HG02571 (cell line): Measurements from ENCODE around the gene EFHD2.
"Not testable (repeated sequence)": the region's sequence is repeated elsewhere in the genome, so short reads cannot be mapped to it uniquely, and the experiment has no call there.

ENCODE experiments used
- ATAC-seq: cut with Tn5 transposase; IDR thresholded peaks from one replicate; pipeline ENCODE4 v1.9.1; 2021; ENCODE audit warnings: mild to moderate bottlenecking, moderate library complexity; ENCODE audit not compliant: unreplicated experiment

Gene EFHD2

DNA sequence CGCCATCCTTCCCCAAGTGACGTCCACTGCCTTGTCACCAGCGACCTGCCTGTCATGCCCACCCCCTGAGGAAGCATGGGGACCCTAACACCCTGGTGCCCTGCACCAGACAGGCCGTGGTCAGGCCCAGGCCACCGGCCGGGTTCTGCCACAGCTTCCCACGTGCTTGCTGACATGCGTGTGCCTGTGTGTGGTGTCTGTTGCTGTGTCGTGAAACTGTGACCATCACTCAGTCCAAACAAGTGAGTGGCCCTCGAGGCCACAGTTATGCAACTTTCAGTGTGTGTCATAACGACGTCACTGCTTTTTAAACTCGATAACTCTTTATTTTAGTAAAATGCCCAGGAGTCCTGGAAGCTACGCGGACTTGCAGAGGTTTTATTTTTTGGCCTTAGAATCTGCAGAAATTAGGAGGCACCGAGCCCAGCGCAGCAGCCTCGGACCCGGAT lies 20.0 kb downstream of the EFHD2 start:
- no peak for ATAC-seq

GRCh38 chr1:15430787-15431570 lies 21.3 kb downstream of the EFHD2 start:
- no peak for ATAC-seq

DNA sequence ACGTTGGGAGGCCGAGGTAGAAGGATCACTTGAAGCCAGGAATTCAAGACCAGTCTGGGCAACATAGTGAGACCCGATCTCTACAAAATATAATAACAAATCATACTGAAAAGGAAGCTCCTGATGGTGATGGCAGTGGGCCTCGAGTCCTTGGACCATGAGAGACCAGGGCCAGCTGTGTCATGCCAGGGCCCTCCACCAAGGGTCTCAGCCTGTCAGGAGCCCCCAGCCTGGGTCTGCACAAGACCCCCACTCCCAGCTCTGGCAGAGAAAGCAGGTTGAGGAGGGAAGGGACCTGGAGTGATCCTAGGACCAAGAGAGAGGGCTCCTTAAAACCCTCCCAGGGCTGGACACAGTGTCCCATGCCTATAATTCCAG lies 21.9 kb downstream of the EFHD2 start:
- ATAC-seq: no peak

DNA sequence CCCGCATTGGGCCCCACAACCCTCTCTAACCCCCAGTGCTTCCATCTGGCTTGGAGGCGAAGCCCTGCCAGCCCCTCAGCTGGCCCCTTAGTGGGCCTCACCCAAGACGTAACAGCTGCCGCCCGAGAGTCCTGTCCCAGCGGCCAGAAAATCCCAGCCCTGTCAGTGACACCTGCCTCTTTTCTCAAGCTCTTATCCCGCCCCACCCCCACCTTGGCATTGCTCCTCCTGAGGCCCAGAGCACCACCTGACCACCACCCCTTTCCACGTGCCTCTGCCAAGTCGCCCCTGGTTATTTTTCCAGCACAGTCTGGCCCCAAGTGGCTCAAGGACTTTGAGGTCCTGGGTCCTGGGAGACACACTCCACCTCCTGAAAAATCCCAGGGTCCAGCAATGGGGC lies 22.6 kb downstream of the EFHD2 start:
- no peak for ATAC-seq

- no peak for ATAC-seq
Measured at GRCh38 chr1:15433471-15433870, 23.8 kb downstream of the EFHD2 start.

DNA sequence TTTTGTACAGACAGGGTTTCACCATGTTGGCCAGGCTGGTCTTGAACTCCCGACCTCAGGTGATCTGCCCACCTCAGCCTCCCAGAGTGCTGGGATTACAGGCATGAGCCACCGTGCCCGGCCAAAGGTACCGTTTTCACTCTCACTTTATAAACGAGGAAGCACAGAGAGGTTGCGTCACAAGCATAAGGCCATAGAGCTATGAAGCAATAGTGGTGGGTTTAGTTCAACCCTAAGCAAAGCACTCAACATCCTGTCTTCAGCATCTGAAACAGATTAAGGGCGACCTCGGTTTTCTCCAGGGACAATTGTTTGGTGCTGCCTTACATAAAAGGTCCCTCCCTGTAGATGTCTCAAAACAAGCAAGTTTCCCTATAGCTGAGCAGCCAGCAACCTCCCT lies 25.1 kb downstream of the EFHD2 start:
- not testable (repeated sequence) for ATAC-seq

DNA sequence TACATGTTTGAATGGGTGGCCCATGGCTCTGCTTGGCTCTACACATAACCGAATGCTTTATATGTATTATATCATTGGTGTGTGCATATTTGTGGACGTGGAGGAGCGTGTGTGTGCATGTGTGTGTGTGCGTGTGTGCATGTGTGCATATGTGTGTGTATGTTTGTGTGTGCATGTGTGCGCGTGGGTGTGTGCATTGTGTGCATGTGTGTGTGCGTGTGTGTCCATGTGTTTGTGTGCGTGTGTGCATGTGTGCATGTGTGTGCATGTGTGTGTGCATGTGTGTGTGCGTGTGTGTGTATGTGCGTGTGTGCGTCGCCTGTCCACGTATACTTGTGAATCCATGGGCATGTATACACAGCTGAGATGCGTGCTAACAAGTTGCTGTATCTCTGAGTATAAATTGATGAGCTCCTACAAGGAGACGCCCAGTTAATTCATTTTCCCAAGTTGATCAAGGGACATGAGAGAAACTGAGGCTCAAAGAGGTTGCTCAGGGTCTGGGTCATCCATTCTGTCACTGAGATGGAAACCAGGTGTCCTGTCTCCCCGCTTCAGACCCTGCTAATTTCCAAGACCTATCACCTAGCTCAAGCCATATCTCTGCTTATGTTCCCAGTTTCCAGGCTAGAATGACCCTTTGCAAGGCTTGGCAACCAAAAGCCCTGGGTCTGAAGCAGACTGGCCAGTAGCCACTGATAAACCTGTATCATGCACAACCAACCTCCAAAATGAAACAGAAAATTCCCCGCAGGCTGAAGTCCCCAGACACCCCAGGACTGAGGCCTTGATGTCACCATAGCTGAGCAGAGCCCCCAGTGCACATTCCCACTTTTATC lies 25.8 kb downstream of the EFHD2 start:
- no peak for ATAC-seq

DNA sequence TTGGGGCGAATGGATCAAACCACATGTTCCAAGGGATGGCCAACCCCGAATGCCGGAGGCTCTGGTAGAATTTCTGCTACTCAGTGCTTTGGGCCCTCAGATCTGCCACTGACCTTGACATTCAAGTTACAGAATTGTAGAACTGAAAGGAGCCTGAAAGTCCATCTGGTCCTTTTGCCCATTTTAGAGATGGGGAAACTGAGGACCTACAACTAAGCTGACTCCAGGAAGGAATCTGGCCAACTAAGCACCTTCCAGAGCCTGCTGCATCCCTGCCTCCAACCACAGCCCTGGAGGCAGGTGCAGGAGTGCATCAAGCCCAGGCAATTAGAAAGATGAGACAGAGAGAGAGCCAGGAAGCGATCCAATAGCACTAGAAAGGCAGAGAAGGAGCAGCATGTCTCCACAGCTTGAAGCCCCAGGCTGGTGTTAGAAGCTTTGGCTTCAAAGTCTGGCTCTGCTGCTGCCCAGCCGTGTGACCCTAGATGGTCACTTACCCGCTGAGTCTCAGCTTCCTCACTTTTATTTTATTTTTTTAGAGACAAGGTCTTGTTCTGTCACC lies 27.3 kb downstream of the EFHD2 start:
- ATAC-seq: no peak

DNA sequence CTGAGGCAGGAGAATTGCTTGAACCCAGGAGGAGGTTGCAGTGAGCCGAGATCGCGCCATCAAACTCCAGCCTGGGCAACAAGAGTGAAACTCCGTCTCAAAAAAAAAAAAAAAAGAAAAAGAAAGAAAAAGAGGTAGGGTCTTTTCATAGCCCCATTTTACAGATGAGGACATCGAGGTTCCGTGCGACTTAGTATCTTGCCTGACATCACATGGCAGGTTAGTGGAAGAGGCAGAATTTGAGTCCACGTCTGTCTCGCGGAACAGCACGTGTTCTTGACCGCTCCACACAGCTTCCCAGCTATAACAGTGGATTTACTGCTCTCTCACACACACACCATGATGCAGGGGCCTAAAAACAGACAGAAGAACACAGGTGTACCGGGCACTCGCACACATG lies 29.6 kb downstream of the EFHD2 start:
- ATAC-seq: no peak

DNA sequence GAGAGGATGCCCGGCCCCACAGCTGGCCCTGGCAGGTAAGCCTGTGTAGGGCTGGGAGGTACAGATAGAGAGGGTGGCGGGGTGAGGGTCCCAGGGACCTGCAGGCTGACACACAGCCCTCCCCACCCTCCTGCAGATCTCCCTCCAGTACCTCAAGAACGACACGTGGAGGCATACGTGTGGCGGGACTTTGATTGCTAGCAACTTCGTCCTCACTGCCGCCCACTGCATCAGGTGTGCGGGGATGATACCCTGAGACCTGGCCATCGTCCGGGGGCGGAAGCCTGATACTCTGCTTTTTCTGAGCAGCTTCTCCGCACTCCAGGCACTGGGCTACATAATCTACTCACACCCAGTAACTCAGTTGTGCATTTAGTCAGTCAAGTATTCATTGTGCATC lies 30.7 kb downstream of the EFHD2 start:
- ATAC-seq: no peak

DNA sequence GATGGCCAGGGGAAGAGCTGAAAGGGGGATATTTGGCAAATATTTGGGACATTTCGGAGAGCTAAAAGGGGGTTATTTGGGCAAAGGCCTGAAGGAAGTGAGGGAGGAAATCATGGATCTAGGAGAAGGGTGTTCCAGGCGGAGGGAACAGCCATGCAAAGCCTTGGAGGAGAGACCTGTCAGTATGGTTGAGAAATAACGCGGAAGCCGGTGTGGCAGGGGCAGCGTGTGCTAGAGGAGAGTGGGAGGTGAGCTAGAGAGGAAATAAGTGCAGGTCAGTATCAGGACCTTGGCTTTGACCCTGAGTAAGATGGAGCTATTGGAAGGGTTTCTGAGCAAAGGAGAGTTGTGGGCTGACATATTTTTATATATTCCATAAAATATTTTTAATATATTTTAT lies 31.6 kb downstream of the EFHD2 start:
- ATAC-seq: no peak

- ATAC-seq: no peak
Measured at GRCh38 chr1:15442119-15442518, 32.4 kb downstream of the EFHD2 start.

- ATAC-seq: no peak
Measured at GRCh38 chr1:15442759-15443158, 33.1 kb downstream of the EFHD2 start.

DNA sequence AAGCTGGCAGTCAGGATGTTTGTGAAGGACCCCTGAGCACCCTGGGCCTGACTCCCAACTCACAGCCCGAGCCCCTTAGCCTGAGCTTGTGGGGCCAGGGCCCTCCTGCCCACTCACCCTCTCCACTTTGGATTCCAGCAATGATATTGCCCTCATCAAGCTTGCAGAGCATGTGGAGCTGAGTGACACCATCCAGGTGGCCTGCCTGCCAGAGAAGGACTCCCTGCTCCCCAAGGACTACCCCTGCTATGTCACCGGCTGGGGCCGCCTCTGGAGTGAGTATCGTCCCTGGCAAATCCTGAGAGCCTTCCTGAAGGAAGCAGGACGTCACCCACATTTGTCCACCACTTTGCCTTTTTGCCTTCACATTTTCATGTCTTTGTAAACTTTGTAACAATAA lies 33.6 kb downstream of the EFHD2 start:
- ATAC-seq: no peak

- no peak for ATAC-seq
Measured at GRCh38 chr1:15444468-15445389, 35.0 kb downstream of the EFHD2 start.

DNA sequence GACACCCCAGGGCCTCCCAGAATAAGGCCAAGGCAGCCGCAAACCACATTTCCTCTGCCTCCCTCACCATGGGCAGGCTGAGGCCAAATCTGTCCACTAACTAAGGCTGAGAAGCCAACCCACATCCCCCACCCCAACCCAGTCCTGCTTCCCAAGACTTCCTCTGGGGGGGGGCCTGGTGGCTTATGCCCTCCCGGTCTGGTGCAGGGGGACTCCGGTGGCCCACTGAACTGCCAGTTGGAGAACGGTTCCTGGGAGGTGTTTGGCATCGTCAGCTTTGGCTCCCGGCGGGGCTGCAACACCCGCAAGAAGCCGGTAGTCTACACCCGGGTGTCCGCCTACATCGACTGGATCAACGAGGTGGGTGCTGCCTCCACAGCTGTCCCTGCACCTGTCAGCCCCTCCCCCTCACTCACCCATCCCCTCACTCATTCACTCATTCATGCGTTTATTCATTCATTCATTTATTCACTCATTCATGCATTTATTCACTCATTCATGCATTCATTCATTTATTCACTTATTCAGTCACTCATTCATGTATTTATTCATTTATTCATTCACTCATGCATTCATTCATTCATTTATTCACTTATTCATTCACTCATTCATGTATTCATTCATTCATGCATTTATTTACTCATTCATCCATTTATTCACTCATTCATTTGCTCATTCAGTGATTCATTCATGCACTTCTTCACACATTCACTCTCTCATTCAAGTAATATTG lies 35.9 kb downstream of the EFHD2 start:
- ATAC-seq: no peak

GRCh38 chr1:15446212-15446611 lies 36.5 kb downstream of the EFHD2 start:
- no peak for ATAC-seq

DNA sequence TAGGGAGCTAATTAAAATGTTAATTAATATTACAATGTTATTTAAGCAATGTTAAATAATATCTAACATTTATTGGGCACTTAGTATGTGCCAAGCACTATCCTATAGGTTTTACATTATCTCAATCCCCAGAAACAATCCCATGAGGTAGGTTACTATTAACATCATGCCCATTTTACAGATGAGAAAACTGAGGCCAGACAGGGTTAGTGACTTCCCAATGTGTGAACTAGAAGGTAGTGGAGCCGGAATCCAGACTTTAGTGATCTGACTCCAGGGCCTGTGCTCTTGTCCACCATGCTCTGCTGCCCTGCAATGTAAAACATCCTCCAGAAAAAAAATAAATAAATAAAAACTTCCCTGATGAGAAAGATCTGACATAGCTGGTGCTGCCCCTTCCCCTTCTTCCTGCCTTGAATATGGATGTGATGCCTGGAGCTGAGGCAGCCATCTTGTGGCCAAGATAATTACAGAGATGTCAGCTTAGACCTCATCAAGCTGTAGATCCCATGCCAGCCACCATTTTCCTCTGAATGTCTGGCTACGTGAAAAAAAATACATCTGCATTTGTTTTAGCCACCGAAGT lies 39.3 kb downstream of the EFHD2 start:
- ATAC-seq: no peak

DNA sequence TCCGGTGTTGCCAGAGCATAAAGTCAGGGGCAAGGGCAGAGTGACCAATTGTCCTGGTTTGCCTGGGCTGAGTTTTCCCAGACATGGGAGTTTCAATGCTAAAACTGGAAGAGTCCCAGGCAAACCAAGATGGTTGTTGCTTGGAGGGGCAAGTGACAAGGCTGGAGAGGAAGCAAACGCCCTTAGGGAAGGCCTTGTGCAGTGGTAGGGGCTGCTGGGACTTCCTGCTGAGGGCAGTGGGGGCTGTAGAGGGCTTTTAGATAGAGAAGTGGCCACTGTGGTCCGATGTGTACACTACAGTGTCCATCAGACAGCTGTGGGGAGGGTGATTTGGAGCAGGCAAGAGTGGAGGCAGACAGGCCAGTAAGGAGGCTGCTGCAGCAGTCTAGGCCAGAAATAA lies 39.9 kb downstream of the EFHD2 start:
- ATAC-seq: no peak
